Measurements from ENCODE around the gene SPANXN3. TPM values are rescaled to one million over a fixed set of nuclear protein-coding genes. Genes with fewer than 3 reads are reported as not detected.

Gene SPANXN3
- total RNA-seq, 3 donors from 2014 or later = not detected

- DNase-seq = no peak
These were observed 44.8 kb downstream of the SPANXN3 start for GRCh38 chrX:143472347-143472938.

GRCh38 chrX:143466130-143466529 is 51.1 kb downstream of the SPANXN3 start:
- ATAC-seq = no peak
- H3K4me3 ChIP-seq = no peak overlapping the region
- TF ChIP-seq, protein P1, sequence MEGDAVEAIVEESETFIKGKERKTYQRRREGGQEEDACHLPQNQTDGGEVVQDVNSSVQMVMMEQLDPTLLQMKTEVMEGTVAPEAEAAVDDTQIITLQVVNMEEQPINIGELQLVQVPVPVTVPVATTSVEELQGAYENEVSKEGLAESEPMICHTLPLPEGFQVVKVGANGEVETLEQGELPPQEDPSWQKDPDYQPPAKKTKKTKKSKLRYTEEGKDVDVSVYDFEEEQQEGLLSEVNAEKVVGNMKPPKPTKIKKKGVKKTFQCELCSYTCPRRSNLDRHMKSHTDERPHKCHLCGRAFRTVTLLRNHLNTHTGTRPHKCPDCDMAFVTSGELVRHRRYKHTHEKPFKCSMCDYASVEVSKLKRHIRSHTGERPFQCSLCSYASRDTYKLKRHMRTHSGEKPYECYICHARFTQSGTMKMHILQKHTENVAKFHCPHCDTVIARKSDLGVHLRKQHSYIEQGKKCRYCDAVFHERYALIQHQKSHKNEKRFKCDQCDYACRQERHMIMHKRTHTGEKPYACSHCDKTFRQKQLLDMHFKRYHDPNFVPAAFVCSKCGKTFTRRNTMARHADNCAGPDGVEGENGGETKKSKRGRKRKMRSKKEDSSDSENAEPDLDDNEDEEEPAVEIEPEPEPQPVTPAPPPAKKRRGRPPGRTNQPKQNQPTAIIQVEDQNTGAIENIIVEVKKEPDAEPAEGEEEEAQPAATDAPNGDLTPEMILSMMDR (IDR thresholded peaks at IDR 0.05) = no peak
- no peaks in the 10 kb centered on the region for H3K9me3 ChIP-seq
- intact Hi-C loops (cut with DNase I, micrococcal nuclease) = no loop called here
- no peaks in the 10 kb centered on the region for H3K36me3 ChIP-seq (ENCODE audit: low read depth)
- no peak for DNase-seq
- no peaks in the 10 kb centered on the region for H3K4me1 ChIP-seq (ENCODE audit: low read depth)

More at GRCh38 chrX:143472347-143472938, 44.8 kb downstream of the SPANXN3 start:
- intact Hi-C loops (cut with DNase I, micrococcal nuclease) = no loop called here
- TF ChIP-seq, protein P1 (IDR thresholded peaks at IDR 0.05) = no peak
- no peak for ATAC-seq
- H3K4me3 ChIP-seq = no peak overlapping the region
- no peaks in the 10 kb centered on the region for H3K9me3 ChIP-seq
- no peaks in the 10 kb centered on the region for H3K36me3 ChIP-seq (ENCODE audit: low read depth)
- no peaks in the 10 kb centered on the region for H3K4me1 ChIP-seq (ENCODE audit: low read depth)

- no peak for ATAC-seq
- intact Hi-C loops (cut with DNase I, micrococcal nuclease) = no loop called here
- H3K4me1 ChIP-seq (ENCODE audit: low read depth) = no peaks in the 10 kb centered on the region
These were observed 54.6 kb downstream of the SPANXN3 start for GRCh38 chrX:143462696-143463095.

GRCh38 chrX:143461606-143462005 is 55.7 kb downstream of the SPANXN3 start:
- no peak for DNase-seq
- TF ChIP-seq, protein P1 (IDR thresholded peaks at IDR 0.05) = no peak
- intact Hi-C loops (cut with DNase I, micrococcal nuclease) = no loop called here
- Histone ChIP-seq H3K4me3 (no peak overlapping the region), H3K4me1 (ENCODE audit: low read depth) (no peaks in the 10 kb centered on the region), H3K36me3 (ENCODE audit: low read depth) (no peaks in the 10 kb centered on the region), H3K9me3 (no peaks in the 10 kb centered on the region)
- no peak for ATAC-seq

More at GRCh38 chrX:143462696-143463095, 54.6 kb downstream of the SPANXN3 start:
- TF ChIP-seq, protein P1 (IDR thresholded peaks at IDR 0.05) = no peak
- Histone ChIP-seq H3K36me3 (ENCODE audit: low read depth) (no peaks in the 10 kb centered on the region), H3K4me3 (no peak overlapping the region), H3K9me3 (no peaks in the 10 kb centered on the region)
- no peak for DNase-seq

Other genes with a start within 250 kb of the SPANXN3 start
- gene SLITRK4, start 118.6 kb upstream of the SPANXN3 start, total RNA-seq = 1 to 10 TPM in 1 of 3 donors, under 1 TPM in 1, not detected in 1; 0.29 to 1.1 TPM
- not detected for gene SPANXN2, start 203.3 kb upstream of the SPANXN3 start, total RNA-seq